ENCODE measurements around the gene CAPNS1.
"Not testable (repeated sequence)": the region's sequence is repeated elsewhere in the genome, so short reads cannot be mapped to it uniquely, and the experiment has no call there.

Gene CAPNS1

GRCh38 chr19:36183245-36183628 is 43.4 kb downstream of the CAPNS1 start:
- no peak for TF ChIP-seq CTCF (IDR thresholded peaks at IDR 0.05; ENCODE audit: control extremely low read depth, extremely low read depth, low read depth, missing control alignments)
- ChIA-PET POLR2A (no interaction called here), CTCF (interaction anchor here (1.3 kb wide), 1 partner anchor 55 kb away, joined by 5 read pairs; no protein-coding TSS in a partner anchor)
- DNase-seq (ENCODE audit: extremely low spot score): no peak

- CTCF ChIA-PET; DNase-seq (ENCODE audit: extremely low spot score); POLR2A ChIA-PET: not testable (repeated sequence)
These were observed 46.9 kb downstream of the CAPNS1 start for GRCh38 chr19:36186722-36187121.

GRCh38 chr19:36196249-36196648 is 56.4 kb downstream of the CAPNS1 start:
- no peak for TF ChIP-seq CTCF (IDR thresholded peaks at IDR 0.05; ENCODE audit: control extremely low read depth, extremely low read depth, low read depth, missing control alignments)
- POLR2A ChIA-PET: interaction anchor here (0.6 kb wide), 1 partner anchor 10 kb away, joined by 3 read pairs; no protein-coding TSS in a partner anchor
- no peak for DNase-seq (ENCODE audit: extremely low spot score)
- CTCF ChIA-PET: interaction anchor here (2.4 kb wide), 1 partner anchor 8 kb away, joined by 6 read pairs; no protein-coding TSS in a partner anchor

- CTCF ChIA-PET: interaction anchor here (1.2 to 1.3 kb wide), 2 partner anchors 8 to 10 kb away, joined by 3 to 4 read pairs; no protein-coding TSS in a partner anchor
- DNase-seq (ENCODE audit: extremely low spot score): no peak
- no peak for TF ChIP-seq CTCF (IDR thresholded peaks at IDR 0.05; ENCODE audit: control extremely low read depth, extremely low read depth, low read depth, missing control alignments)
- POLR2A ChIA-PET: no interaction called here
These were observed 58.3 kb downstream of the CAPNS1 start for GRCh38 chr19:36198119-36198518.
